Activated CD8-positive, alpha-beta memory T cell treated with anti-CD3 and anti-CD28 coated beads for 1 hour (primary cell): ENCODE data around the gene GUCA1C.

Source experiments
- DNase-seq, 2 donors: peaks; one replicate each; pipeline ENCODE4 v3.0.0-alpha.2; 2020; ENCODE audit warnings: low read depth in 1 of 2; ENCODE audit errors: extremely low read depth in 1 of 2

The GUCA1C gene, protein sequence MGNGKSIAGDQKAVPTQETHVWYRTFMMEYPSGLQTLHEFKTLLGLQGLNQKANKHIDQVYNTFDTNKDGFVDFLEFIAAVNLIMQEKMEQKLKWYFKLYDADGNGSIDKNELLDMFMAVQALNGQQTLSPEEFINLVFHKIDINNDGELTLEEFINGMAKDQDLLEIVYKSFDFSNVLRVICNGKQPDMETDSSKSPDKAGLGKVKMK

DNA sequence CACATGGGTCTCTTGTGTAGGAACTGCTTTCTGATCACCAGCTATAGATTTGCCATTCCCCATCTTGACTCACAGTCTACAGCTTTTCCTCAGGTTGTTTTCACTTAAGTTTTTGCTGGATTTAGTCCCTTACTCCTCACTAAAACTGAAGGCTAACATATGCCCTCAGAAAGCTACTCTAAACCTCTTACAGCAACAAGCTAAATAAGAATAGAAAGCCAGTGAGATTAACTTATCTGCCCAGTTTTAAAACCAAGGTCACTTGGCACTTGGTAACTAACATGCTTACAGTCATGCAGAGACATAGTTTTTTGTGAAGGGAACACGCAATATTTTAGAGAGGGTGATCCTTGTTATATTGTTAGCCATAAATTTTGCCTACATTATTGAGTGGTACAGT, at the start of gene GUCA1C:
TSS of gene GUCA1C (minus strand) at position 180 of the 400 bp plus-strand sequence. CDS start at position 63, 117 bp downstream.
- no peak for DNase-seq

DNA sequence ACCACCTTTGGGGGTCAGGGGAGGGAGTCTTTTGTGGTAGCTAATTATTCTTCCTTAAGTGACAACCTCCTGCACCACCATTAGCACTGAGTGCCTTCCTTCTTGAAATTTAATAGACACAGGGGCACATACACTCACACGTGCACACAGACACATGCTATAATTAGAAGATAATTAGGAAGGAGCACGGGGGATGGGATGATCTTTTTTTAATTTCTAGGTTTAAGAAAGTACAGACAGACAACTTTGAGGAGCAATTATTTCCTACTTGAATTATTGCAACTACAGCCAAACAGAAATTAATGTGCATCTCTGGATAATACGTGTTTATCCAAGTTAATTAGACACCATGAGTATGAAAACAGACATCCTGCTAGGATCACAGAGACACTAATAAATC, 44.8 kb upstream of the GUCA1C start:
- no peak for DNase-seq

DNA sequence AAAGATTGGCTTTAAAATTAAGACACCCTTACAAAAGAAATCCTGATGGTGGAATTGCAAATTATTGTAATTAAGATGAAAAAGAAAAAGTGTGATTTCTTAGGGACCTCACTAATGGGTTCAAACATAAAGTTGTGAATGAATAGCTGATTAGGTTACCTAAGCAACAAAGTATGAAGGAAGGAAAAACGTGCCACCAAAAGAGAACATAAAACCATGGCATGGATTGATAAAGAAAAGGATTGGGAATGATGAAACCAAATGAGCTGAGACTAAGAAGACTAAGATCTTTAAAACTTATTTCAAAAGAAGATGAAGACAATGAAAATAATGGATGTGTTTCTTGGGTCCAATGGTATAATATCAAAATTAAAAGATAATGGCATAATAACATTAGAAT, 32.2 kb upstream of the GUCA1C start:
- DNase-seq, result no peak

DNA sequence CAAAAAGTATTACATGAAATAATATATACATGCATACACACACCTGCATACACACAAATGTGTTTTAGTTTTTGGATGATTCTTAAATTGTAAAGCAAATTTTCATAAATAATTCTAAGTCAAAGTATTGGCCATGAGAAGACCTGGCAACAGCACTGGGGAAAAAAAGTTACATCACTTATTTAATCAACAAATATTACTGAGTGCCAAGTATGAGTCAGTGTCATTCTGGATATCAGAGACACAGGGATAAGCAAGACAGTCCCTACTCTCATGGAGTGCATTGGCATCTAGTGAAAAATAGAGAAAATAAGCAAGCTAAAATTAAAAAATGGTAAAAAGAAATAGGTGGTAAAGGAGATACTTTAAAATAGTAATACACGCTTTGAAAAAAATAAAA, 29.4 kb upstream of the GUCA1C start:
- no peak for DNase-seq

DNA sequence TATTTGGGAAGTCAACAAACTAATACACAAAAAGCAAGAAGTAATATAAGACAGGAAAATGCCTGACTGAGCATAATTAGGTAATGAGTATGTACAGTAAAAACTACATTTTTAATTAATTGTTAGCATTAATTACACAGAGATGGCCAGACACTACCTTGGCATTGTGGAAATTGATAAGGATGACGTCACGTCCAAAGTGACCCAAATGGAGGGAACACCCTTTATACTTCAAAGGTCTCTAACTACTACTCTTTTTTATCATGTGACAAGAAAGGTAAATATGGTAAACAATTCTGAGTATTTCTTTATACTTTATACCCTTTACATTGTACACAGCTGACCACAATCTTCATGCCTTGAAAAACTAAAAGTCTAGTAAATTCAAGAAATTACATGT, 22.4 kb upstream of the GUCA1C start:
- DNase-seq, result no peak

DNA sequence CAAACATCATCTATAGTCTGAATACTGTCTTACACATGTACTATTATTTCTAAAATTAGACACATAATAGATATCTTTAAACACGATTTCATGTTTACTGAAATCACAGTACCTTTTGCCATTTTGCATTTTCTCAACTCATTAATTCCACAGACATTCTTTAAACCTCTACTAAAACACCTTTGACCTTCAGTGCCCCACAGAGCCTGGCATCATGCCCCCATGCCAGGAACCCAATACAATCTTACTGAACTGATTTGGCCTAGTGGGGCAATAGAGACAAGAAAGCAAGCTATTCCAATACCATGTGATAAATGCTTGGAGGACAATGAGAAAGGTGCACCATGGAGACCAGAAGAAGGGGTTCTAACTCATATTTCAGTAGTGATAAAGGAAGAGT, 19.3 kb upstream of the GUCA1C start:
- no peak for DNase-seq

DNA sequence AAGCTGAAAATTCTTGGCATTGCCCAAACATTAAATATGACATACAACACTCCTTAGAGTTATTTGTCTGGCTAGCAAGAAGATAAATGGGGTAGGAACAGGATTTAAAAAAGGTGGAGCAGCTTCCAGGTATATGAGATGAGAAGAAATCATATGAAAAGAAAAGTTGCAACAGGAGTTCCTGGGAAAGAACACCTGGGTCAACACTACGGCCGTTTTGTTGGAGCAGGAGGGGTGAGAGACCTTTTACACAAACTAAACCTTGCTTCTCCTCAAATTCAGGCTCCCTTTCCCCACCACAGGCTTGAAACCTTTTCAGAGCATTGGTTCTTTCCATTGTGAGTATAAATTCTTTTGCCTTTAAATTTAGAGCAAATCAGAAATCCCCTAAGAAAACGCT, 18.8 kb upstream of the GUCA1C start:
- no peak for DNase-seq

DNA sequence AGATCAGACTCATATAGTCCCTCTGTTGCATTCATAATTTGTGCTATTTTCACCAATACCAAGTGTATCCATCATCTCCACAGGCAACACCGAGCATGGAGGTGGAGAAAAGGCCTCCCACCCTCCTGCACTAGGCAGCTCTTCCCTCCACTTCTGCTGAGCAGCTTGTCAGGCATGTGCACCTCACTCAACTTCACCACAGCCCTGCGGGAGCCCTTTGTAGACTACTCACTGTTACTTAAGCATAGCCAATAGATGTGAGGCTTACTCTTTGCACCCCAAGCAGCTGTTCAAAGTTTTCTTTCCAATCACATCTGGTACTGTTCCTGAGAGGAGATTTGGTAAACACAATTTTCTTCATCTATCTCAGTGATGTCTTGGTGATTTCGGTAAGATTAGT, 16.9 kb upstream of the GUCA1C start:
- no peak for DNase-seq

DNA sequence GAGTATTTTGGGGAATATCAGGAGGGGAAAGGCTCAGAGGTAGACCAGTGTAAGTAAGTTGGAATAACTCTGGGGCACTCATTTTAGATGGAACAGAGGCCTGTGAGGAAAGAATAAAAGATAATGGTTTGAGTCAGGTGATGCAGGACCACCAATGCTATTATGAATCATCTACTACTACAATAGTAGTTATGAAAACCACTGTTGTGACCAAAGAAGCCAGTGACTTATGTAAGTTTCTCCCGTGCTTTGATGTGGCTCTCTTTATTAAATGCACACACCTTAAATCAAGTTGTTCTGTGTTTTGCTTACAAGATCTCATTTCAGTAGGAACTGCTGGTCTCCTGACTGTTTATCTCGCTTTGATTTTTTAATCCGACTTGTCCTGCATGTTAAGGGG, 13.1 kb upstream of the GUCA1C start:
- no peak for DNase-seq

DNA sequence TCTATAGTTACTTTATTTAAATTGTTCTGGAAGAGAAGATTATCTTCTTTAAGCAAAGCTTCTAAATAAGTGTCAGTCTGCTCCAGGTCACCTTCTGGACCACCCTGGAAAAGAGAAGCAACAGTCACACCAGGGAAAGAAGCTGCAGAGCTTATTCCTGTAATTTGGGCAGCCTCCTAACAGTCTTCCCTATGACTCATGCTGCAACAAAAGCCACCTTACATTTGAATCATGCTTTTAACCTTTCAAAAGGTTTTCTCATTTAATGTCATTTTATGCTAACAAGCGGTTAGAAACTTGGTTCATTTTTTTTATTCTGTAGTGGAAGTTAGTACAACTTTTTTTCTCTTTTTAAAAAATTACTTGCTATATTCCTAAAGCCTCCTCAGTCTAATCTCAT, 5.3 kb upstream of the GUCA1C start:
- DNase-seq, result no peak

DNA sequence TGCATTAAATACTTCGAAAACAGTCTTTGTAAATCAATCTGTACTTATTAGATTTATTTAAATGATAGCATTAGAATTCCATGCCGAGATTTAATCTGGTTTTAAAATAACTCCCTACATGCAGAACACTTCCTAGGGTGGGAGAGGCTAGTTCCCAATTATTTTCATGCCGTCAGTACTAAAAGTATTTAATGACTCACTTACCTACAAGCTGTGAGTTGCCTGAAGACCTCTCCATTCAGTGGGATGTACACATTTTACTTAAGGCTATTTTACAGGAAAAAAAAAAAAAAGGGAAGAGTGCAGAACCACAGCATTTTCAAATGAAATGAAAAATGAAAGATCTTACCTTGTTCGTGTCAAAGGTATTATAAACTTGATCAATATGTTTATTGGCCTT, 469 bp downstream of the GUCA1C start:
- DNase-seq, result no peak

DNA sequence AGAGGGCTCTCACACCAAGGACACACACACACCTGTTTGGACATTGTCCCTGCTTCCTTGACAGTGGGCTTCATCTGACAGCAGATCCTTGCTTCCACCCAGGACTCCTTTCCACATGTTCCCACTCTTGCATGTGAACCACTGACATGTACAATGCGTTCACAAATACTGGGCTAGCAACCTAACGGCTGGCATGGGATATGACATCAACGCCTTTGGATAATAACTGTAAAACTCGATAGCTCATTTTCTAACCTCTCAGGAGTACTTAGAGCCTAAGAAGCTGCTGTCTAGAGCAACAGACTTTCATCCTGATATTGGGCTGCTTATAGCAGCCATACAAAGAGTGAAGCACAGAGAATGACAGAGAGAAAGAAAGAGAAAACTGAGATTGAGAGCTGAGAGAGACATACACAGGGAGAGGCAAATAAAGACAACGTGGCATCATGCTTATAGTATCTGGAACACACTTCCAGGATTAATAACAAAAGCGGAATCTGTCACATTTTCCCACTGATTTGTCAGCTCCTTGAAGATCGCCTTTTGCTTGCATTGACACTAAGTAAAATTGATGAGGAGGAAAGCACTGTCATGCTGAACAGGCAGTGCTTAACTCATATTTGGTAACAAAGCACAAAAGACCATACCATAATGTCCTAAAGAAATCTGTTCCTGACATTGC, 1.7 kb downstream of the GUCA1C start:
- no peak for DNase-seq

DNA sequence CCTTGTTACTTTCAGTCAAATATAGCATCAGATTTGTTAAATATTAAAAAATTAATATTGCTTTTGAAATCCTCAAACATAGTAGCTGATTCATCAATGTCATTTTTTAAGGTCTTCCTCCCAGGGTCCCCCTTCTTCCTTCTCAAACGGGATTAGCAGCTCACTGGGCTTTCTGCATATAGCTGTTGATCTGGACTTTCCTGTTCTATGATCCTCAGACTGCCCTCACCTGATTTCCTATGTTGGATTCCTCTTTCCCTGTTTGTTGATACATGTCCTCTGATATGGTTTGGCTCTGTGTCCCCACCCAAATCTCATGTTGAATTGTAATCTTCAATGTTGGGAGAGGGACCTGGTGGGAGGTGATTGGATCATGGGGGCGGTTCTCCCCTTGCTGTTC, 5.8 kb downstream of the GUCA1C start:
- DNase-seq, result no peak

DNA sequence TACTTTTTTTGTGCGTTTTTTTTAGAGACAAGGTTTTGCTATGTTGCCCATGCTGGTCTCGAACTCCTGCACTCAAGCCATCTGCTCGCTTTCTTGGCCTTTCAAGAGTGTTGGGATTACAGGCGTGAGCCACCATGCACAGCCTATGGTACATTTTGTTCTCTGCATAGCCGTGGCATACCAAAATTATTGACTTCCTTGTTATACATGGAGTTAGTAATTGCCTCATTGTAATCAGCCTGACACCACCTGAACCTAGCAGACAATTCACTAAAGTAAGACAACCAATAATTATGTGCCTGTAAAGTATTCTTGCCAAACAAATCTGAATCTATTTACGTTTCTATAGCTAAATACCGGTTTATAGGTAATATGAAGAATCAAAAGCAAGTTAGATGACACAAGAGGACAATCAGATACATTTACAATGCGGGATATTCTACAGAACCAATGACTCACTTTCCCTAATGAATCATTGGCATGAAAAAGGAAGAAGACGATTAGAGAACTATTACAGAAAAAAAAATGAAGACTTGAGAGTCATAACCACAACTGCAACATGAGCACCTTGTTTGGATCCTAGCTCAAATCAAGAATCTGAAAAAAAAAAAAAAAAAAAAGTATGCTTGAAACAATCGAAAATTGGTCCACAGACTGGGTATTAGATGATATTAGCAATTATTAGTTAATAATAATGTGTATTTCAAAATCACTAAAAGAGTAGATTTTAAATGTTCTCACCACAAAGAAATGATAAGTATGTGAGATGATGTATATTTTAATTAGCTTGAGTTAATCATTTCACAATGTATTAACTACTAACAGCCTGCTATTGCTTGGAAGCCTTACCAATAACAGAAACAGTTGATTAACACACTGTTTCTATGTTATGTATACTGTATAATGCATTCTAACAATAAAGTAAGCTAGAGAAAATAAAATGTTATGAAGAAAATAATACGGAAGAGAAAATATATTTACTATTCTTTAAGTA, 7.1 kb downstream of the GUCA1C start:
- no peak for DNase-seq

DNA sequence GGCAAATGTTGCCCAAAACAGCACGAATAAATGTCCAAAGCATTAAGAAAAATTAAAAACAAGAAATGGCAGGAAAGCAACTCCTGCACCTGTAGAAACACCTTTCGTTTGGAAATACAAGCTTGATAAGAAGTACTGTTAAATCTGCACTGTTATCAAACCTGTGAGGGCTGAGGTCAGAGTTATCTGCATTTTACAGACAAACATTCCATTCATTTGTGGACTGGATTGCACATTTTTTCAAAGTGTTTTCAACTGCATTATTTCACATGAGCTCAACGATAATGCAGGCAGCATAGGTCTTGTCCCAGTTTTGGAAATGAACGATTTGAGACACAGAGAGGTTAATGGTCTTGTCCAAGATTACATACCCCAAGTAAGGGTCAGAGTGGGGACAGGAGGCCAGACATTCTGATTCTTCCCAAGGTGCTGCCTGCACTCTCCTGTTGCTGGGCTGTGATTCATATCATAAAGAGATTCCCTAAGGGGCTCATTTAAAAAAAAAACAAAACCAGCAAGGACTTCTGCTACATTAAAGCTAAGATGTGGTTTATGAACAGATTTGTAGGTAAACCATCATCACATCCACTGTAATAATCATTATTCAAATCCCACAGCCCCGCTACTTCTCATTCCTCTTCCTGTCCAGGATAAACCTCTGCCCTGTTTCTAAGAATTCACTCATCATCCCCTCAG, 13.0 kb downstream of the GUCA1C start:
- DNase-seq, result no peak

DNA sequence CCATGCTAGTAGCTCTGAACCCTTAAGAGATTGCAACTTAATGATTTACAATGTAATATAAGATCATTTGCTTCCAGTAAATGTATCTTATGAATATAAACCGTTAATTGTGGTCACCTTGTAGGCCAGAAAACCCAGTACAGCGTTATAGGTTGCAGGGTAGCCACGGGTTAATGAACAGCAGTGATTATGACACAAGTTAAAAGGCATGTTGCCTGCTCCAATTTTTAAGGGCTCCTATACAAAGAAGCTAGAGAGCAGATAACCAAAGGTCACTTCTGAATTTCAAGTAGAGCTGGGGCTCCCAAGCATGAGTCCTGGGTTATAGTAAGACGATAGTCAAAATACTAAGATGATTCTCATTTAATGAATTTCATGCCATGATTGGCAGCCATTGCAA, 13.5 kb downstream of the GUCA1C start:
- no peak for DNase-seq

DNA sequence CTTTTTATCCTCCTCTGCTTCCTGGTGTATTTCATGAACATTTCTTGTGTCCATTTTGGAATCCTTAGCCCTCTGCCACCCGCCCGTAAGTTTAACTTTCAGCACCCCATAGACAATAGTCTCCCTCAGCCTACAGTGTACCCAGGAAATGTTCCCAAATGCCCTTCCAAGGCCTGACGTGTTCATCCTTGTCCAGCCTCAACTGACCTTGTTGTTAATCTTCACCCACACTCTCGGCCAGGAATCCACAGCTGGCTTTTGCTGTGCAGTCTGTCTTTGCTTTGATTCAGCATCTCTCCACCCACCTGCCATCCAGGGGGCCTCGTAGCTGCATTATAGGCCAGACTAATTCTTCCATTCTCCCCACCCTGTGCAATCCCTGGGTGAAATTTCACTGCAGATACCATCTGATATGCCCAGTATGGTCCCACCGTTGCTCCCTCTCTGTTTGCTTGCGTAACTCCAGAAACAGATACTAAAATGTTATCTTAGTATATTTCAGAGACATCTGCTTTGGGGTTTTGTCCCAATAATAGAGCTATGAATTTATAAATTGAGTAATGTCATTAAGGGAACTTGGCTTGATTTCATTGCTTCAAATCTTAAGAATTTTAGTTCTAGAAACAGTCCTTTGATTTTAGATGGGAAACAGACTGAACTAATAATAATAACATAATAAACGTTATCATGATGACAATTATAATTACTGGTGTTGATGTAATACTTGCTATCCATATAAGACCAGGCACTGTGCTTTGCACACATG, 16.6 kb downstream of the GUCA1C start:
- no peak for DNase-seq

DNA sequence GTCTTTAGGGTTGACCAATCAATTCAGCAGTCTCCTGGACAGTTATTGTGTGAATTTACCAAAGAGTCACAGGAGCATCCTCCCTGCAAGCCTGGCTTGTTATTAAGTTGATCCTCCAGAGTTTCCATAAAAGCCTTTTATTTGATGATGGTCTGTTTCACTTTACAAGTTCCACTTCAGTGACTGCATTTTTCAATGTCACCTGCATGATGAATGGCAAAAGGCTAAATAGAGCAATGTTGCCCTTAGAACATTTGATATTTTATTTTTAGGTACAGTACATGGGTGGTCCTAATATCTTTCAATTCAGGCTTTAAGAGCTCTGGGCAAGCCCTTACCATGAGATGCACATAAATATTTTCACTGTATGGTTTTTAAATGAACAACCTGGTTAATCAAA, 22.6 kb downstream of the GUCA1C start:
- no peak for DNase-seq

DNA sequence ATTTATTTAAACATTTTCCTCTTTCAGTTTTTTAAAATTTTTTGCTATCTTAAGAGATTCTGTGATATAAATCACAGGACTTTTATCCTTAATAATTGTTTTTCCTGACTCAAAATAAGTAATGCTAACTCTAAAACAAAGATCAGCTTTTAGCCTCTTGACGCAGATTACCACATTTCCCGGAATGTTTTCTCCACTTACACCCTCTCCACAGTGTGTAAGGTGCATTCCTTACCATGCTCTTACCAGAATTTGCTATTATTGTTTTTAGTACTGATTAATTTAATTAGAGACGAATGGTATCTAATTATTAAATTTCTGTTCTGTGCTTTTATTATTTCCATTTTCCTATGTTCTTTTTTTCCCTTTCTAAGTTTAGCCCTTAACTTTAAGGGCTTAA, 34.8 kb downstream of the GUCA1C start:
- no peak for DNase-seq
